ENCODE results near the gene CERS4.

GRCh38 chr19:8302357-8302691 lies 93.2 kb downstream of the CERS4 start:
- TF ChIP-seq MYC (IDR thresholded peaks at IDR 0.05; ENCODE audit: low read depth, low read length): no peak
- TF ChIP-seq CTCF (IDR thresholded peaks at IDR 0.05; ENCODE audit: low read depth, low read length): no peak
- no peak for TF ChIP-seq POLR2A (IDR thresholded peaks at IDR 0.05; ENCODE audit: extremely low read depth, insufficient read length)
- TF ChIP-seq MAX (IDR thresholded peaks at IDR 0.05; ENCODE audit: low read depth, low read length): no peak

Data from NB4 (cell line).